NCI-H187 (cell line): ENCODE results near the gene HHAT.
A peak's percentile ranks its signal among the peaks of the same experiment; 100 is the strongest.
"Not testable (repeated sequence)": the region's sequence is repeated elsewhere in the genome, so short reads cannot be mapped to it uniquely, and the experiment has no call there.

ENCODE experiments used
- DNase-seq, 2 experiments: peaks; one replicate each; lab custom pipeline; 2025; lab: John Stamatoyannopoulos, UW

Gene HHAT

GRCh38 chr1:210313921-210314320 lies 14.8 kb upstream of the HHAT start:
- no peak for DNase-seq

GRCh38 chr1:210315529-210315928 lies 13.2 kb upstream of the HHAT start:
- no peak for DNase-seq

- DNase-seq, result peak in 1 of 2 experiments; percentile 18
These were observed 7.6 kb upstream of the HHAT start for GRCh38 chr1:210321131-210321530.

GRCh38 chr1:210321552-210321951 lies 7.2 kb upstream of the HHAT start:
- DNase-seq, result no peak

GRCh38 chr1:210323957-210324356 lies 4.7 kb upstream of the HHAT start:
- DNase-seq, result no peak

GRCh38 chr1:210325026-210325670 lies 3.6 kb upstream of the HHAT start:
- DNase-seq, result no peak

GRCh38 chr1:210328032-210328745 lies 513 bp upstream of the HHAT start:
- DNase-seq, result no peak

- DNase-seq, result no peak
These were observed 1.7 kb downstream of the HHAT start for GRCh38 chr1:210330279-210330866.

GRCh38 chr1:210332233-210332632 lies 3.5 kb downstream of the HHAT start:
- DNase-seq, result no peak

- DNase-seq, result peak; percentile 9 to 17
These were observed 4.2 kb downstream of the HHAT start for GRCh38 chr1:210332719-210333398.

GRCh38 chr1:210335001-210335400 lies 6.3 kb downstream of the HHAT start:
- no peak for DNase-seq

GRCh38 chr1:210336362-210336761 lies 7.7 kb downstream of the HHAT start:
- DNase-seq, result no peak

GRCh38 chr1:210339500-210339899 lies 10.8 kb downstream of the HHAT start:
- no peak for DNase-seq

- no peak for DNase-seq
These were observed 11.6 kb downstream of the HHAT start for GRCh38 chr1:210340311-210340710.

GRCh38 chr1:210340841-210341240 lies 12.1 kb downstream of the HHAT start:
- DNase-seq, result no peak

GRCh38 chr1:210342986-210343780 lies 14.5 kb downstream of the HHAT start:
- no peak for DNase-seq

GRCh38 chr1:210344706-210345105 lies 16.0 kb downstream of the HHAT start:
- DNase-seq, result no peak

- DNase-seq, result no peak
These were observed 18.4 kb downstream of the HHAT start for GRCh38 chr1:210347112-210347511.

- DNase-seq, result no peak
These were observed 22.8 kb downstream of the HHAT start for GRCh38 chr1:210351496-210351895.

- DNase-seq, result no peak
These were observed 23.9 kb downstream of the HHAT start for GRCh38 chr1:210352575-210352974.

- not testable (repeated sequence) for DNase-seq
These were observed 25.6 kb downstream of the HHAT start for GRCh38 chr1:210354305-210354704.

- DNase-seq, result no peak
These were observed 29.9 kb downstream of the HHAT start for GRCh38 chr1:210358626-210359025.
